Esophagus muscularis mucosa (tissue), 4 donors: ENCODE measurements around the gene OR7A17. TPM values are rescaled to one million over a fixed set of nuclear protein-coding genes. Genes with fewer than 3 reads are reported as not detected.

Experiments
- DNase-seq: peaks from one replicate; pipeline ENCODE4 v3.0.0-alpha.2; 2017; ENCODE audit errors: extremely low spot score
- H3K27ac ChIP-seq, 4 donors: fragments of 200-600 bp; sonication (generic); replicated peaks in 1 of 4; 1 replicate in 3 of 4; 2 replicates in 1 of 4; pipeline ENCODE4 v1.5.1; 2016 to 2019; ENCODE audit warnings: mild to moderate bottlenecking in 1 of 4
- H3K27me3 ChIP-seq, 4 donors: fragments of 200-600 bp; sonication (generic); one replicate each; pipeline versions ENCODE4 v1.5.1 to v1.6.0; 2016 to 2019
- H3K36me3 ChIP-seq, 4 donors: fragments of 200-600 bp; sonication (generic); one replicate each; pipeline ENCODE4 v1.5.1; 2016 to 2019
- H3K4me1 ChIP-seq, 4 donors: fragments of 200-600 bp; sonication (generic); one replicate each; pipeline ENCODE4 v1.5.1; 2016 to 2019
- H3K4me3 ChIP-seq, 4 donors: fragments of 200-600 bp; sonication (generic); 1 replicate in 2 of 4; 2 replicates in 2 of 4; pipeline ENCODE4 v1.5.1; 2016 to 2019; ENCODE audit warnings: mild to moderate bottlenecking in 4 of 4, moderate library complexity in 1 of 4
- H3K9me3 ChIP-seq, 4 donors: fragments of 200-600 bp; sonication (generic); 1 replicate in 3 of 4; 2 replicates in 1 of 4; pipeline ENCODE4 v1.5.1; 2016 to 2019
- CTCF ChIP-seq, 3 experiments: fragments of 200-600 bp in 2 of 3; fragments of 450-650 bp in 1 of 3; sonication (generic) in 2 of 3; IDR thresholded peaks; one replicate each; pipeline ENCODE4 v1.5.1; 2017 to 2019; ENCODE audit warnings: antibody characterized with exemption in 3 of 3, mild to moderate bottlenecking in 2 of 3, moderate library complexity in 1 of 3
- EP300 ChIP-seq: sonication (generic); formaldehyde crosslinking; IDR thresholded peaks from one replicate; pipeline ENCODE4 v1.6.1; 2017; ENCODE audit warnings: antibody characterized with exemption
- POLR2A ChIP-seq: fragments of 450-650 bp; IDR thresholded peaks from one replicate; pipeline ENCODE4 v1.6.1; 2017; ENCODE audit warnings: antibody characterized with exemption, moderate library complexity, mild to moderate bottlenecking, low read depth
- POLR2AphosphoS5 ChIP-seq, 2 donors: sonication (generic); formaldehyde crosslinking; IDR thresholded peaks; one replicate each; pipeline ENCODE4 v1.6.1; 2017; ENCODE audit warnings: antibody characterized with exemption in 2 of 2
- WGBS: methylation state at CpG from one replicate; pipeline ENCODE4 v1.1.5; 2018; 5-methylcytosine and 5-hydroxymethylcytosine counted together
- intact Hi-C: fragments of 100-400 bp; cut with DNase I; formaldehyde crosslinking; loops from one replicate; pipeline ENCODE4 v1.15.1; 2023
- total RNA-seq, 4 donors: library from RNA; depleted of rRNA; stranded (reverse); fragments of >200 nt; gene quantifications; one replicate each; pipeline versions ENCODE4 v1.1.0 to v1.2.1, GENCODE V29; 2016

The OR7A17 gene
- total RNA-seq, 4 donors from 2014 or later, result not detected

GRCh38 chr19:14901675-14902260 is 15.8 kb upstream of the OR7A17 start:
- H3K9me3 ChIP-seq, result no peaks in the 10 kb centered on the region
- no peak overlapping the region for H3K4me3 ChIP-seq
- no peak overlapping the region for H3K27ac ChIP-seq
- TF ChIP-seq EP300 (no peak), POLR2AphosphoS5 (IDR thresholded peaks at IDR 0.05) (no peak), CTCF (IDR thresholded peaks at IDR 0.05) (no peak), POLR2A (no peak)
- no peaks in the 10 kb centered on the region for H3K4me1 ChIP-seq
- 45% methylated on average over 2 of the region's 2 CpGs for whole genome bisulfite sequencing
- H3K27me3 ChIP-seq, result peaks cover 0 to 19% (median 0%) of the 10 kb centered on the region in 4 donors
- intact Hi-C loops, result no loop called here
- H3K36me3 ChIP-seq, result no peaks in the 10 kb centered on the region
- no peak for DNase-seq

GRCh38 chr19:14890643-14891379 is 4.9 kb upstream of the OR7A17 start:
- Histone ChIP-seq H3K36me3 (no peaks in the 10 kb centered on the region), H3K9me3 (no peaks in the 10 kb centered on the region), H3K4me1 (peaks cover 0 to 5% (median 0%) of the 10 kb centered on the region in 4 donors), H3K4me3 (no peak overlapping the region), H3K27ac (no peak overlapping the region), H3K27me3 (peaks cover 0 to 17% (median 0%) of the 10 kb centered on the region in 4 donors)
- 50% methylated on average over 10 of the region's 10 CpGs for WGBS
- TF ChIP-seq POLR2A (no peak), EP300 (no peak), POLR2AphosphoS5 (IDR thresholded peaks at IDR 0.05) (no peak), CTCF (IDR thresholded peaks at IDR 0.05) (no peak)
- no peak for DNase-seq
- intact Hi-C loops, result no loop called here

- no peaks in the 10 kb centered on the region for H3K36me3 ChIP-seq
- TF ChIP-seq POLR2A (no peak), EP300 (no peak), POLR2AphosphoS5 (IDR thresholded peaks at IDR 0.05) (no peak), CTCF (IDR thresholded peaks at IDR 0.05) (no peak)
- no peak overlapping the region for H3K4me3 ChIP-seq
- WGBS, result 73% methylated on average over 3 of the region's 3 CpGs
- peaks cover 0 to 5% (median 0%) of the 10 kb centered on the region in 4 donors for H3K4me1 ChIP-seq
- intact Hi-C loops, result no loop called here
- no peak overlapping the region for H3K27ac ChIP-seq
- DNase-seq, result no peak
- no peaks in the 10 kb centered on the region for H3K9me3 ChIP-seq
- peaks cover 0 to 17% (median 0%) of the 10 kb centered on the region in 4 donors for H3K27me3 ChIP-seq
These were observed 4.2 kb upstream of the OR7A17 start for GRCh38 chr19:14889994-14890642.

GRCh38 chr19:14871619-14872230 is 14.2 kb downstream of the OR7A17 start:
- Histone ChIP-seq H3K4me3 (no peak overlapping the region), H3K27ac (no peak overlapping the region), H3K4me1 (no peaks in the 10 kb centered on the region), H3K27me3 (peaks cover 0 to 23% (median 0%) of the 10 kb centered on the region in 4 donors), H3K36me3 (no peaks in the 10 kb centered on the region), H3K9me3 (peaks cover 0 to 5% (median 0%) of the 10 kb centered on the region in 4 donors)
- intact Hi-C loops, result no loop called here
- TF ChIP-seq EP300 (no peak), POLR2A (no peak), CTCF (IDR thresholded peaks at IDR 0.05) (peak in 2 of 3 experiments; percentile 14 to 25), POLR2AphosphoS5 (IDR thresholded peaks at IDR 0.05) (no peak)
- no peak for DNase-seq
- WGBS, result 76% methylated on average over 4 of the region's 4 CpGs
